Right renal cortex interstitium (tissue), 3 donors: Measurements from ENCODE around the gene FAF2. TPM values are rescaled to one million over a fixed set of nuclear protein-coding genes. Genes with fewer than 3 reads are reported as not detected.
"Not testable (repeated sequence)": the region's sequence is repeated elsewhere in the genome, so short reads cannot be mapped to it uniquely, and the experiment has no call there.

Experiments
- DNase-seq, 3 donors: peaks; one replicate each; pipeline ENCODE4 v3.0.0-alpha.2; 2013; ENCODE audit warnings: low read depth in 3 of 3, low spot score in 2 of 3
- polyA plus RNA-seq, 3 donors: library from polyadenylated mRNA; unstranded; fragments of 120-200 nt; gene quantifications; one replicate each; pipeline ENCODE4 v1.2.1, GENCODE V29; 2013; ENCODE audit not compliant: insufficient read length in 3 of 3

Gene FAF2
- polyA plus RNA-seq, 3 donors: 45.5 to 48.8 (median 47.5) TPM

- DNase-seq: no peak
These were observed 31.2 kb upstream of the FAF2 start for GRCh38 chr5:176416965-176417364.

GRCh38 chr5:176418251-176418650 is 29.9 kb upstream of the FAF2 start:
- no peak for DNase-seq

GRCh38 chr5:176420086-176420485 is 28.1 kb upstream of the FAF2 start:
- DNase-seq: no peak

GRCh38 chr5:176420972-176421544 is 27.1 kb upstream of the FAF2 start:
- DNase-seq: no peak

GRCh38 chr5:176424181-176424580 is 24.0 kb upstream of the FAF2 start:
- no peak for DNase-seq

GRCh38 chr5:176425138-176425537 is 23.0 kb upstream of the FAF2 start:
- DNase-seq: no peak

GRCh38 chr5:176425791-176426190 is 22.4 kb upstream of the FAF2 start:
- DNase-seq: no peak

GRCh38 chr5:176426876-176427275 is 21.3 kb upstream of the FAF2 start:
- no peak for DNase-seq

- DNase-seq: no peak
These were observed 20.2 kb upstream of the FAF2 start for GRCh38 chr5:176427971-176428370.

GRCh38 chr5:176429972-176430371 is 18.2 kb upstream of the FAF2 start:
- no peak for DNase-seq

- no peak for DNase-seq
These were observed 15.5 kb upstream of the FAF2 start for GRCh38 chr5:176432707-176433106.

- no peak for DNase-seq
These were observed 11.5 kb upstream of the FAF2 start for GRCh38 chr5:176436656-176437055.

- no peak for DNase-seq
These were observed 9.0 kb upstream of the FAF2 start for GRCh38 chr5:176438959-176439757.

- DNase-seq: no peak
These were observed 7.1 kb upstream of the FAF2 start for GRCh38 chr5:176440927-176441706.

GRCh38 chr5:176441921-176442323 is 6.3 kb upstream of the FAF2 start:
- no peak for DNase-seq

GRCh38 chr5:176442911-176443310 is 5.3 kb upstream of the FAF2 start:
- not testable (repeated sequence) for DNase-seq

GRCh38 chr5:176444742-176445141 is 3.4 kb upstream of the FAF2 start:
- DNase-seq: no peak

- no peak for DNase-seq
These were observed 2.0 kb upstream of the FAF2 start for GRCh38 chr5:176446028-176446665.

- DNase-seq: peak in 1 of 3 donors; percentile 17
These were observed 1.1 kb upstream of the FAF2 start for GRCh38 chr5:176446884-176447590.

- DNase-seq: peak in 1 of 3 donors; percentile 29
These were observed 601 bp upstream of the FAF2 start for GRCh38 chr5:176447591-176447977.

- no peak for DNase-seq
These were observed 1.9 kb downstream of the FAF2 start for GRCh38 chr5:176450077-176450476.
